GM19455 (cell line): ENCODE results near the gene C10orf71.
A peak's percentile ranks its signal among the peaks of the same experiment; 100 is the strongest.

Source experiments
- ATAC-seq: cut with Tn5 transposase; IDR thresholded peaks from one replicate; pipeline ENCODE4 v1.9.1; 2021; ENCODE audit not compliant: unreplicated experiment

The C10orf71 gene

DNA sequence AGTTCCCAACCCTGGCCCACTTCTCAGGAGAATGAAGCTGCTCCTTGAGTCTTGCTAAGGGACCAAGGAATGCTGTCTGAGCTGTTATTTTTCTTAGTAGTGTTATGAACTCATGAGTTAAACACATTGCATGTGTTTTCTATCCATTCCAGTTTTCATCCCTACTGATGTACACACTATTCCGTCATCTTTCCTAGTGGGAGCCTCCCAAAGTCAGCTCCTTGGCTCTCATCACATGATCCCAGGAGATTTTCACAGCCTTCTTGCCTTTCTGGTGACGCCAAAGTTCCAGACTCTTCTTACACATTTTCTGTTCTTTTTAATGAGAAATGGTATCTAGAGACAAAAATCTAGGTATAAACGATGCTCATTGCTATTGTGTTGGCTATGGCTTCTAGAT, 8.4 kb upstream of the C10orf71 start:
- ATAC-seq, result no peak

DNA sequence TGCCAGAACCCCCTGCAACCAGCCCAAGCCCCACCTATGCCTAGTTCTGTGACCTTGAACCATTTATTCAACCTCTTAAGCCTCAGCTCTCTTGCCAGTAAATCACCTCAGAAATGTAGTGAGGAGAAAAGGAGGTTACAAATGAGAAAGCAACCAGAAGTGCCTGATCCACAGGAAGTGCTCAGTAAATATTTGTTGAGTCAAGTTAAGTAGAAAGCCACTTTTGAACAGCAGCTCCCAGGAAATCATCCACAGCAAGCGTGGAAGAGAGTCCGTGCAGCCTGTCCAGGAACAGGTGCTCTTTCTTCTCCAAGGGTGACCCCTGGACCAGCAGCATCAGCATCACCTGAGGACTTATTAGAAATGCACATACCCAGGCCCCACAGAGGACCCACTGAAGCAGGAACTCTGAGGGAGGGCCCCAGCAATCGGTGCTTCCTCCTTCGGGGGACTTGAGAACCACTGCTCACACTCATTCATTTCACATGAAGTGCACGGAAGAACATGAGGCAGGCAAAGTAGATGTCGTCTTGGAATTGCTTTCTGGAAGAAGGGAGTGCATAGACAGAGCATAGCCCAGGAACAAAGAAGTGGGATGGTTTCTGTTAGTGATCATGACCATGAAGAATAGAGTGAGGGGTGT, 6.3 kb upstream of the C10orf71 start:
- no peak for ATAC-seq

DNA sequence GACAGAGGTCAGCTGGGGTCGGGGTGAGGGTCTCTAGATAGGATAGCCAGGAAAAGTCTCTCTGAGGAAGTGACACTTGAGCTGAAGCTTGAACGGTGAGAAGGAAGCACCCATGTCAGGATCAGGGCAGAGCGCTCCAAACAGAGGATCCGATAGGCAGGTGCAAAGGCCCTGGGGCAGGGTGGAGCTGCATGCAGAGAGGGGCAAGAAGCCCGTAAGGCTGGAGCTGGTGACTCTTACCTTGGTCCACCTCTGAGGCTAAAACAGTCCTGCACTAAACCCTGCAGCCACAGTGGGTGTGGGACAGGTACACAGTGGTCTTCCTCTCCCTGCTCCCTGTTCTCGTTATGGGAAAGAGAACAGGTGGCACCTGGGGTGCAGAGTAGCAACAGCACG, 5.8 kb upstream of the C10orf71 start:
- no peak for ATAC-seq

DNA sequence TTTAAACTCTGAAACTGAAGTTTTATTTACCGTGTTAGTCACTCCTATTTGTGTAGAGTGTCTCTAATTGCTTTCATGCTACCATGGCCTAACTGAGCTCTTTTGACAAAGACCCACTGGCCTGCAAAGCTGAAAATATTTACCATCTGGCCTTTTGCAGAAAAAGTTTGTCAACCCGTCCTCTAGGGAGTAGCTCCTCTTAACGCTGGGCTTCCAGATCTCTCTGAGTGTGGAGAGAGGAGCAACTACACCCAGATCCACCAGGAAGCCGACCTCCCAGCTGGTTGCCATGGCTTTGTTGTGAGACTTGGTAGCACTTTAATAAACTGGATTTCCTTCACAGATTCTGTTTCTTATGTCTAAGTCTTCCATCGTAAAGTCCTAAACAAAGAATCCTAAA, 4.2 kb upstream of the C10orf71 start:
- no peak for ATAC-seq

DNA sequence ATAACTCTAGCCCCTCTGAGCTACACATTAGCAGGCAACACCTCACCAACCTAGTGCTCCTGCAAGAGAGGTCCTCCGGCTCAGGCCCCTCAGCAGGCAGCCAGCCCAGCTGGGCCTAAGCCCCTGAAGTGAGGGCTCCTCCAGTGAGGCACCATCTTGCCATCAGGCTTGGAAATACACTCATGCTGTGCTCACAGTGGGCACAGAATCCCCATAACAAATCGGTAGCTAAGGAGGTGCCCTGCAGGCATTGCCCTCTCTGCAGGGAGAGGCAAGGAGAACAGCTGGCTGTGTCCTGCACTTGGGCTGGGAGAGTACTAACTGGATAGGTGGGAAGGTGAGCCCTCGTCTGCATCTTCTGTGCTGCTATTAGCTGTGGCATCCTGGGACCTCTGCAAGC, 3.7 kb upstream of the C10orf71 start:
- no peak for ATAC-seq

DNA sequence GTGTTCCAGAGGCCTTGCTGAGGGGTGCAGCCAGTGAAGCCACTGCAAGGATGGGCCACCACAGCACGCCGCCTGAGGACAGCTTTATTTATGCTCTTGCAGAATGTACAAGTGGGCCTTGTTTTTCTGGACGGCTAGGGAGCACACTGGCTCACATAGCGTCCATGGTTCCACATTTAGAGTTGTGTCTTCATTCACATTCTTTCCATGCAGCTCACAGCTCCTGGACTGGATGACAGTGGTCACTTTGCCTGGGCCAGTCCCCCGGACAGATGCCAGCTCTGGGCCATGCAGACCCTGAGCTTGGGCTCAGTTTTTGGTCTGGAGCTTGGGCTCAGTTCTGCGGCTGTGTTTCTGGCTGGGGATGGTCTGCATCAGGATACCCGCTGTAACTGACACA, 2.6 kb upstream of the C10orf71 start:
- no peak for ATAC-seq

DNA sequence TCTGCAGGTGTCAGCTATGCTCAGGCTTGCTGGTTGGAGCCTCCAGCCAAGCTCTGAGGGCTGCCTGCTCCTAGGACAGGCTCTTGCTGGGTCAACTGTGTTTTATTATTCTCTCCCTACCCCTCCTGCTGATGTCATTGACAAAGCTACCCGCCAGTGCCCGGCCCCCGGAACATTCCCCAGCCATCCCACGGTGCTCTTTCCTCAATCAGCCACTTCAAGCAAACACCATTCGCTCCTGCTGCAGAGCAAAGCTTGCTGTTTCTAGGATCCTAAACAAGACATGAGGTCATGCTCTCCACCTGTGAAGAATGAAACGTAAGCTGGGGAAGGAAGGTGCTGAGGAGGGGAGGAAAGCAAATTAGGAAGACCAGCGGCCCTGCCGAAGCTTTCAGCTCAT, 2.1 kb upstream of the C10orf71 start:
- ATAC-seq, result no peak

DNA sequence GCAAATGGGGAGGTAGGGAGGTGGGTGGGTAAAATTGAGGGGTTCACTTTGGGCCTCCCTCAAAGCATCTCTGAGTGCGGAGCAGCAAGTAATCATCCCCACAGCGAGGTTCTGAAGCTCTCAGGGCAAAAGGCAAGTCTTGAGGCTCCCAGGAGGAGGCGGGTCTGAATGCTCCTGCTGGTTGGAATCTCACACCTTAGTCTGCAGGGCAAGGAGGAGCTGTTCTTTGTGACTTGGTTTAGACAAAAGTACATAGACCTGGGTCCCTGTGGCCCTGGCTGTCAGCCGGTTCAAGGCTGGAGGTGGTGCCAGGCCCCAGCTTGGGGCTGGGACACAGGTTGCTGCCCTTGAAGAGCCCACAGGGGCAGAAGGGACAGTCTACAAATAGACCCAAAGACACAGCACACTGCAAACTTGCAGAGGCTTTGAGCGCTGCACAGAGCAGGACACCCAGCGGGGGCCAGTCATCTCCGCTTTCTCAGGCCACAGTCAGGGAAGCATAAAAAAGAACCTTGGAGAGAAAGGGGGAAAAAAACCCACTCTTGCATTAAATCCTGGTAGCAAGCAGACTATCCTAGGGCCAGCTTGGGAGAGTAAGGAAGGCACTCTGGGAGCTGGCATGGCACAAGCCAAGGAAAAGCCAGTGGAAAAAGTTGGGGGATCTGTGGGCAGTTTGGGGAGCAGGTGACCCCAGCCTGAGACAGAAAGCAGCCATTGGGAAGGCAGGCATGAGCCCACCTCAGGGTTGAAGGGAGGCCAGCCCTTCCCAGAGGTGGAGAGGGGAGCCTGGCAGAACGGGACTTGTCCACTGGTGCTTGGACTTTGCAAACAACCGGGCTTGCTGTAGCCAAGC, 926 bp upstream of the C10orf71 start:
- no peak for ATAC-seq

DNA sequence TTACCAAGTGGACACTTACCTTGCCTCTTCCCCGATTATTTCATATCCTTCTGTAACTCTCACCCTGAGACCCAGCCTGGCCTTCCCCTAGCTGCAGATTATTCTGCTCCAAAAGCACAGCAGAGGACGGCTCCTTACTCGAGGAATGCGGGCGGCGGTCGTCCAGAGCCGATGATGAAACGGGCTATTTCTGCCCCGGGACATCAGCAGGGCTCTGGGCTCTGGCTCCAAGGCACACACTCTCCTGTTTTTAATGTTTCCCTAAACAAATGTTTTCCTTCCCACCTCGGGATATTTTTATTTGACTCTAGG, 343 bp upstream of the C10orf71 start:
- no peak for ATAC-seq

DNA sequence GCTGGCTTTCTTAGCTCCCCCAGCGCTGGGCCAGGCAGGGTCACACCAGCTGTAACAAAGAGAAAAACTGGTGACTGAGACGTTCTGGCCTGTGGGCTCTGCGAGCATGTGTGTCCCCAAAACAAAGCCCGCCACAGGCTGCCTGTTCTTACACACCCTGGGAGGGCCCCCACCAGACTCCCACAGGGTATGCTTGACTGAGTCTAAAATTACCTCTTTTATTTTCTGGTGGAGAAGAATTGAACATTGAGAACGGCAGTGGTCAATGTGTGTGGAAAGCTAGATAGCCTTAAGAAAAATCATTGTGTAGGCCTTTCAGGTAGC, 808 bp downstream of the C10orf71 start:
- no peak for ATAC-seq

DNA sequence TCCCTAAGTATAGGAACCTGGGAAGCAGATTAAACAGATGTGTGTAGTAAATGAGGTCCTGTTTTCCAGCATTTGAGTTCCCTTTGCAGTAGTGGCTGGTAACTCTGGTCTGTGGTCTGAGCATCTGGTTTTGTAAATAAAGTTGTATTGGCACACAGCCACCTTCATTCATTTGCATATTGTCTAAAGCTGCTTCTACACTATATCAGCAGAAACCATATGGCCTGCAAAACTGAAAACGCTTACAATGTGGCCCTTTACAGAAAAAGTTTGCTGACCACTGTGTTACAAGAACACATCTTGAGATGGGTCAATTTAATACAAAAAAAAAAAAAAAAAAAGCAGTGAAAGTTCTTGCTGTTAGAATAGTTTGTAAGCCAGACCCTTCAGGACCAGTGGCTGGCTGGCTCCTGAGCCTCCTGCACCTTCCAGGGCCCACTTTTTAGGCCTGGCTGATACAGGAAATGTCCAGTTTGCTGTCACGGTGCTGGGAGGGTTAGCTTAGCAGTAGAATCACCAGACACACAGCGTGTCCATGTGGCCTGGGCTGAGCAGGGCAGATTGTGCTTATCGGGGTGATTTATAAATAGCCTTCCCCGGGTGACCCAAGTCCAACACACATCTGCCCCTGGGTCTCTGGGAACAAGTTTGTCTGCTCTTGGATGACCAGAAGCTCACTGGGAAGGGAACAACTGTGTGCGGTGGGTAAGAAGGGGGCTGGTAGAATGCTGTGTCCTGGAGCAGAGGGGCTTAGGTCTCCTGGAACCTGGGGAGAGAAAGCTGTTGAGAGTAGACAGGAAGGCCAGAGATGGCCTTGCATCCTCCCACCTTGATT, 1.4 kb downstream of the C10orf71 start:
- ATAC-seq, result peak; percentile 74

DNA sequence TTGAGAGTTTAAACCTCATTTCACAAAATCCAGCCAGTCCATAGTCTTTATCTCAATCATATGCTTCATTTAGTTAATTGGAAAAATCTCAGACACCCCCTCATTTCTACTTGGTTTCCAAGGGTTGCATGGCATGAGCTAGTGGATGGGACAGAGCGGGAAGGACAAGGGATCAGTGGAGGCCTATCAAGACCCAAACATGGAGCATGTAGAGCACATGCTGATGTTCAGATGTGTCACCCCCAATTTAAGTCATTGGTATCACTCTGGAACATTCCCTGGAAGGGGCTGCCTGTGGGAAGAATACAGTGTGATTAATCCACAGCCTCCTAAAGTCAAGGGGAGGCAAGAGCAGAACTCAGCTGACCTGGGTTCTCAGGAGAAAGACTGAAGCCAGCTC, 2.3 kb downstream of the C10orf71 start:
- ATAC-seq, result no peak

DNA sequence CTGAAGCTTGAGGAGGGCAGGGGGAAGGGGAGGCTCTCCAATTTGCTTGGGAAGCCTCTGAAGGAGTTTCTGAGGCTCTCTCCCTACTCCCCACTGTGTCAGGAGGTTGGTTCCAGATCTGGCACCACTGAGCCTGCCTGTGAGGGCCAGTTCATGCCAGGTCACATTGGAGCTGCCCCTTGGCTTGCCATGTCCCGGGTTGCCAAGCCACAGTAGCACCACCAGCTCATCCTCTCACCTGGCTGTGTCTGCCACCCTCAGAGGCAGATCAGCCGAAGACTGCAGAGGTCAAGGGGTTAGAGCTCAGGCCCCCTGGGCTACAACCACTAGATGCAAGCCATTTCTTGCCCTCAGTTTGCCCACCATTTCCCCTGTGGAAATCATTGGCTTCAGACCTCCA, 3.1 kb downstream of the C10orf71 start:
- no peak for ATAC-seq

DNA sequence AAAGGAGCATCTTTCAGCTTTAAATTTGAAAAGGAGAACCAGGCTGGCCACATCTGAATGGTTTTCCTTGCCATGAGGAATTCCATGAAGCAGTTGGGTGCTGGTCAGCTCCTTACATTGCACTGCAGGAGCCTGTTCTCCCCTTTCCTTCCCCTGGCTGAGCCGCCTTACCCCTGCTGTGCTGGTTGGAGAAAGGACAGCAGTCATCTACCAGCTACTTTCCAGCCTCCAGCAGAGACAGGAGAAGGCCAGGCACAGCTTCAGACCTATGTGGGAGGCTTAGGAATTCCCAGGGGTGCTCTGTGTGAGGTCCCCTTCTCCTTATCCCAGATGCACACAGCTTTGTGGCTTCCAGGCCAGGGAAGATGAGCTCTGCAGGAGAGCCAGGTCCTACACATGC, 4.7 kb downstream of the C10orf71 start:
- no peak for ATAC-seq

DNA sequence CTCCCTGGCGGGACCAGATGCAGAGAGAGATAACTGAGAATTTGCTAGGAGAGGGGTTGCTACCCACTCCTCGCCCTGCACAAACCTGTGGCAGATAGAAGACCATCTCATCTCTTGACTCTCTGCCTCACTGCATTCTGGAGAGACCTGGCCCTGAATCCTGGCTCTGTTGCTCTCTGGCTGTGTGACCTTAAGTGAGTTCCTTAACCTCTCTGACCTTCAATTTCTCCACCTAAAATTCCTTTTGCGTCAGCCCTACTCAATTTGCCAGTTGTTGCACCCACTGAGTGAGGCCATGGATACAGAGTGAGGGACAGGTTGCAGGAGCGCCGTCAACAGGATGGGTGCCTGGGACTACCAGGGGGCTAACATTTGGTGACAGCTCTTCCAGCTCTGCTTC, 5.2 kb downstream of the C10orf71 start:
- ATAC-seq, result no peak

DNA sequence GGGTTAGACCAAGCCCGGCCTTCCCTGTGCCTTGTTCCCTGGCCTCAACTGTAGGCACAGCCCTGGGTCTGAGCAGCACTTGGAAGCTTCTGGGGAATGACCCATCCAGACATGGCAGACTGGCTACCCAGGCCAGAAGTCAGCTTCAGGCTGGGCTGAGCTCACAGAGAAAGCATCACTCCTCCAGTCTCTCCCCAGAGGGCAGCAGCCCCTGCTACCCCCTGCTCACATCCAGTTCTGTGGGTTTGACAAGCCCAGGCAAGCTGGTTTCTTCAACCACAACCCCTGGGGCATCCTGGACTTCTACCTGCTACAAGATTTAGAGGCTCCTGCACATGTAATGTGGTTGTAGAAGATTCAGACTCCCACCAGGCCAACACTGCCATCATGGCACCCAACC, 9.0 kb downstream of the C10orf71 start:
- no peak for ATAC-seq

DNA sequence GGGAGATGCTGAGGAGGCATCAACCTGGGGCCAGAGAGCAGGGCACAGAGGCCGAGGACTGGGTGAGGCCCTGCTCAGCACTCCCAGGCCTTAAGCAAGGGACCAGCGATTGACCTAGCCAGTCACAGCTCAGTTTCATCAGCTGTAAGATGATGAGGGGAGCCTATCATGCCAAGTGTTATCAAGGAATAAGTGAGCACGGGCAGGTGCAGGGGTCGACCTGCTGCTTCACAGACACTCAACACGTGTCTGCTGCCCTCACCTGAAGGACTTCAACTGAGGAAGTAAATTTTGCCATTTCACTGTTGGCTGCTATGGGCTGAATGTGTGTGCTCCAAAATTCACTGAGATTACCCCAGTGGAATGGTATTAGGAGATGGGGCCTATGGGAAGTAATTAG, 9.9 kb downstream of the C10orf71 start:
- ATAC-seq, result no peak

DNA sequence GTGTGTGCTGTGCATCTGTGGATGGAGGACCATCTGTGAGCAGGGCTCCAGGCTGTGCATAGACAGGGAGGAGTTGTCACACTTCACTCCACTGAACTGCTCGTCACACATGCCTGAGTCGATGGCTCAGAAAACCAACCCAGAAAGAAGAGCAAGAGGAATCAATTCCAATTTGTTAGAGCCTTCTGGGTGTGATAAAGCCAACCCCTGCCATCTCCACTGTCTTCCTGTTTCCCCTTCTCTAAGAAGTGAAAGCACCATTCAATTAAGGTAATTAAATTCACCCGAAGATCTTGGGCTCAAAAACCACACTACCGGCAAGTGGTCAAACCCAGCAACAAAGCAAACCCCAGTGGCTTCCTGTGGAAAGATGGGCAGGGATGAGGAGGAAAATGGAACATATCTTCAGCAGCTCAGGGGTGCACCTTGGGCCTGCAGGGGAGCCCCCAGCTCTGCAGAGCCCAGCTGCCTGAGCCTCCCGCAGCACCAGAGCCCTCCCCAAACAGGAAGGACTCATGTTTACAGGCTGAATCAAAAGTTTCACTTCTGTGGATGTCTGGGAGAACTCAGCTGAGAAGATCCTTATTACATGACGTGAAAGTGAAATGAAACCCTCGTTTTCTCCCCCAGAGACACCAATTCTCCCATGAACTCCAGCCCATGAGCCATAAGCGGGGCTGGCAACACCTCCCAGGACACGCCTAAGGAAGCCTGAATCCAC, 10.9 kb downstream of the C10orf71 start:
- no peak for ATAC-seq

DNA sequence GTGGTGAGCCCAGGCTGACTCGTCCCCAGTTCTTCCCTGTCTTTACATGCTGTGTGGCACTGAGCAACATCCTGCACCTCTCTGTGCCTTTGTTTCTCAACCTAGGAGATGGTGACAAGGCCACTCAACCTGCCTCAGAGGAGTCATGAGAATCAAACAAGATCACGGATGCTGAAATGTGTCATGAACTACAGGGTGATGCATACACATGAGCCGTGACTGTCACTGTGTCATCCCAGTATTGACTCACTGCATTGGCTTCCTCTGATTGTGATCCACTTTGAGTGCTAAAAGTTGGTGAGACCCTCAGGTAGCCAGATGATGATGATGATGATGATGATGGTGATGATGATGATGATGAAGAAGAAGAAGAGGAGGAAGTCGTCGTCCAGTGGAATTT, 11.5 kb downstream of the C10orf71 start:
- ATAC-seq, result no peak

DNA sequence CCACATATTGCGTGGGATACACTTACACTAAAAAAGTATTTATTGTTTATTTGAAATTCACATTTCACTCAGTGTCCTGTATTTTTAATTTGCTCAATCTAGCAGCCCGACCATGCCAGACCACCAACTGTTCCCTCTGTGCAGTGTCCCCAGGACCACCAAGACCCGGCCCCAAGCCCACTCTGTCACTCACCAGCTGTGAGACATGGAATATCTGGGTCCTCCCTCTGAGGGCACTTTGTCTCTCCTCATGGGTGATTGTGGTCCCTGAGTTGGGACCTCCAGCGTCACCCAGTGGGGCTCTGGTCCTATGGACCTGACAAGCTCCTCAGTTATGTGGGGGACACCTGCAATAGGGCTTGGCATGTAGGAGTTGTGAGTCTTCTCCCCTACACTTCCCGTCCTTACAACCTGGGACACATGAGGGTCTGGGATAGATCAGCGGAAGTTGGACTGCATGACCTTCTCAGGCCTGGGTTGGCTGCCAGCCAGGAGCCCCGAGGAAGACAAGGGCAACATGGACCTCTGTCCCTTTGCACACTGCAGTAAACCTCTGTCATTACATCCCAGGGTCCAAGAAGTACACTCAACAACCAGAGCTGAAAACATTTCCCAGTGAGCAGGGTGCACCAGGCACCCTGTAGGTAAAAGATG, 12.1 kb downstream of the C10orf71 start:
- ATAC-seq, result no peak
